Fibroblast of lung (primary cell): ENCODE measurements around the gene MUC12. TPM values are rescaled to one million over a fixed set of nuclear protein-coding genes. Genes with fewer than 3 reads are reported as not detected.
"Not testable (repeated sequence)": the region's sequence is repeated elsewhere in the genome, so short reads cannot be mapped to it uniquely, and the experiment has no call there.

Experiments
- DNase-seq, 2 donors: peaks; one replicate each; pipeline versions ENCODE4 v3.0.0 to v3.0.0-alpha.2; 2010; ENCODE audit warnings: low read depth in 2 of 2
- H2AFZ ChIP-seq: 2 replicates; pipeline ENCODE4 v1.5.1; 2012; ENCODE audit warnings: low read length, control low read depth, inconsistent platforms
- H3K27ac ChIP-seq: 2 replicates; pipeline ENCODE4 v1.5.1; 2011; ENCODE audit warnings: low read length, control low read depth; ENCODE audit not compliant: insufficient read depth
- H3K27me3 ChIP-seq: 2 replicates; pipeline ENCODE4 v1.5.1; 2011; ENCODE audit warnings: mild to moderate bottlenecking, low read length; ENCODE audit not compliant: control insufficient read depth, insufficient read depth
- H3K36me3 ChIP-seq: 2 replicates; pipeline ENCODE4 v1.5.1; 2011; ENCODE audit warnings: low read length; ENCODE audit not compliant: control insufficient read depth, insufficient read depth
- H3K4me1 ChIP-seq: 2 replicates; pipeline ENCODE4 v1.5.1; 2011; ENCODE audit warnings: low read length; ENCODE audit not compliant: control insufficient read depth, insufficient read depth; ENCODE audit errors: extremely low read depth
- H3K4me2 ChIP-seq: 2 replicates; pipeline ENCODE4 v1.5.1; 2011; ENCODE audit warnings: low read length, control low read depth; ENCODE audit not compliant: insufficient read depth; ENCODE audit errors: extremely low read depth
- H3K4me3 ChIP-seq, 4 experiments: fragments of 200-600 bp in 1 of 4; sonication (generic) in 1 of 4; replicated peaks in 1 of 4; 2 replicates each; pipeline ENCODE4 v1.5.1; 2011 to 2016; ENCODE audit warnings: low read length in 4 of 4, low read depth in 3 of 4, mild to moderate bottlenecking in 3 of 4, control low read depth in 2 of 4, inconsistent platforms in 1 of 4, mixed read lengths in 1 of 4; ENCODE audit not compliant: insufficient read depth in 1 of 4; ENCODE audit errors: control extremely low read depth in 1 of 4
- H3K79me2 ChIP-seq: 2 replicates; pipeline ENCODE4 v1.5.1; 2012; ENCODE audit warnings: mild to moderate bottlenecking, low read length, inconsistent platforms; ENCODE audit not compliant: control insufficient read depth, insufficient read depth
- H3K9ac ChIP-seq: 2 replicates; pipeline ENCODE4 v1.5.1; 2011; ENCODE audit warnings: mild to moderate bottlenecking, low read length, control low read depth; ENCODE audit not compliant: insufficient read depth
- H3K9me3 ChIP-seq: 2 replicates; pipeline ENCODE4 v1.5.1; 2012; ENCODE audit warnings: low read depth, low read length; ENCODE audit not compliant: control insufficient read depth, insufficient read depth
- H4K20me1 ChIP-seq: 2 replicates; pipeline ENCODE4 v1.5.1; 2011; ENCODE audit warnings: low read length; ENCODE audit not compliant: control insufficient read depth, insufficient read depth; ENCODE audit errors: extremely low read depth
- CTCF ChIP-seq, 2 donors: IDR thresholded peaks in 1 of 2; conservative IDR thresholded peaks in 1 of 2; 1 replicate in 1 of 2; 2 replicates in 1 of 2; pipeline ENCODE4 v1.5.1; 2011 to 2012; ENCODE audit warnings: low read length in 2 of 2, control low read depth in 1 of 2, inconsistent platforms in 1 of 2, low read depth in 1 of 2, mild to moderate bottlenecking in 1 of 2
- EZH2 ChIP-seq: IDR thresholded peaks from 2 replicates; pipeline ENCODE4 v1.5.1; 2012; ENCODE audit warnings: low read length, control low read depth, mild to moderate bottlenecking; ENCODE audit errors: missing control alignments
- polyA plus RNA-seq, 2 donors: library from polyadenylated mRNA; depleted of rRNA in 1 of 2; stranded (reverse) in 1 of 2; unstranded in 1 of 2; fragments of >200 nt; gene quantifications; 2 replicates each; pipeline ENCODE4 v1.2.1, GENCODE V29; 2011 to 2012; ENCODE audit warnings: missing spikeins in 1 of 2
- total RNA-seq: library from RNA; depleted of rRNA; stranded (reverse); fragments of >200 nt; gene quantifications from 2 replicates; pipeline ENCODE4 v1.2.1, GENCODE V29; 2014

Gene MUC12
- total and polyA plus RNA-seq, 2 donors (not counting 1 experiment from before 2014, with no cell fraction given): 0.50 to 0.95 TPM

- H3K27ac ChIP-seq: no peak overlapping the region
- no peaks in the 10 kb centered on the region for H3K79me2 ChIP-seq
- H3K36me3 ChIP-seq: no peaks in the 10 kb centered on the region
- H3K4me2 ChIP-seq: no peak overlapping the region
- H2AFZ ChIP-seq: no peak overlapping the region
- no peaks in the 10 kb centered on the region for H3K27me3 ChIP-seq
- H3K4me3 ChIP-seq: no peak overlapping the region
- H4K20me1 ChIP-seq: no peaks in the 10 kb centered on the region
- H3K9me3 ChIP-seq: no peaks in the 10 kb centered on the region
- TF ChIP-seq CTCF (conservative IDR thresholded peaks at IDR 0.05 in 1 of 2, IDR thresholded peaks at IDR 0.05 in 1 of 2; ENCODE audit: low read depth in 1 of 2, low read length in 2 of 2) (no peak), EZH2 (no peak)
- no peak overlapping the region for H3K9ac ChIP-seq
- no peaks in the 10 kb centered on the region for H3K4me1 ChIP-seq
- no peak for DNase-seq
Measured at GRCh38 chr7:100929808-100930174, 39.6 kb upstream of the MUC12 start.

GRCh38 chr7:100933734-100934133 is 35.6 kb upstream of the MUC12 start:
- Histone ChIP-seq H3K27ac (no peak overlapping the region), H3K27me3 (no peaks in the 10 kb centered on the region), H4K20me1 (no peaks in the 10 kb centered on the region), H3K79me2 (no peaks in the 10 kb centered on the region), H3K9me3 (no peaks in the 10 kb centered on the region), H3K4me1 (no peaks in the 10 kb centered on the region), H3K36me3 (no peaks in the 10 kb centered on the region), H3K4me2 (no peak overlapping the region), H3K4me3 (no peak overlapping the region), H3K9ac (no peak overlapping the region), H2AFZ (no peak overlapping the region)
- no peak for DNase-seq
- TF ChIP-seq EZH2 (no peak), CTCF (conservative IDR thresholded peaks at IDR 0.05 in 1 of 2, IDR thresholded peaks at IDR 0.05 in 1 of 2; ENCODE audit: low read depth in 1 of 2, low read length in 2 of 2) (no peak)

- DNase-seq, H3K27ac ChIP-seq, H3K36me3 ChIP-seq, H3K9me3 ChIP-seq, H3K9ac ChIP-seq, H4K20me1 ChIP-seq, H3K4me3 ChIP-seq, H3K27me3 ChIP-seq, H3K4me2 ChIP-seq, H3K79me2 ChIP-seq, H3K4me1 ChIP-seq, H2AFZ ChIP-seq: not testable (repeated sequence)
Measured at GRCh38 chr7:100935381-100935780, 34.0 kb upstream of the MUC12 start.

GRCh38 chr7:100936167-100936566 is 33.2 kb upstream of the MUC12 start:
- not testable (repeated sequence) for H3K36me3 ChIP-seq, H3K4me1 ChIP-seq, H3K4me2 ChIP-seq, H3K9ac ChIP-seq, H3K27ac ChIP-seq, H3K27me3 ChIP-seq, DNase-seq, H2AFZ ChIP-seq, H3K4me3 ChIP-seq, H3K9me3 ChIP-seq, H4K20me1 ChIP-seq, H3K79me2 ChIP-seq
